GM21528 (cell line): Measurements from ENCODE around the gene SENP2.
A peak's percentile ranks its signal among the peaks of the same experiment; 100 is the strongest.
"Not testable (repeated sequence)": the region's sequence is repeated elsewhere in the genome, so short reads cannot be mapped to it uniquely, and the experiment has no call there.

ENCODE experiments used
- ATAC-seq: cut with Tn5 transposase; IDR thresholded peaks from one replicate; pipeline ENCODE4 v1.9.1; 2021; ENCODE audit warnings: mild to moderate bottlenecking, moderate library complexity; ENCODE audit not compliant: unreplicated experiment, low FRiP score

SENP2 gene

GRCh38 chr3:185584686-185585085 lies 1.4 kb upstream of the SENP2 start:
- ATAC-seq, result no peak

- ATAC-seq, result no peak
Observed at GRCh38 chr3:185585518-185585858, 607 bp upstream of the SENP2 start.

GRCh38 chr3:185586686-185587039 lies 568 bp downstream of the SENP2 start:
- ATAC-seq, result no peak

- ATAC-seq, result no peak
Observed at GRCh38 chr3:185594073-185594472, 8.0 kb downstream of the SENP2 start.

- peak; percentile 73 for ATAC-seq
Observed at GRCh38 chr3:185595526-185595925, 9.4 kb downstream of the SENP2 start.

GRCh38 chr3:185605566-185605965 lies 19.5 kb downstream of the SENP2 start:
- no peak for ATAC-seq

- no peak for ATAC-seq
Observed at GRCh38 chr3:185606196-185606595, 20.1 kb downstream of the SENP2 start.

- no peak for ATAC-seq
Observed at GRCh38 chr3:185613016-185613415, 26.9 kb downstream of the SENP2 start.

- no peak for ATAC-seq
Observed at GRCh38 chr3:185623939-185624665, 38.0 kb downstream of the SENP2 start.

- no peak for ATAC-seq
Observed at GRCh38 chr3:185625784-185626183, 39.7 kb downstream of the SENP2 start.

- no peak for ATAC-seq
Observed at GRCh38 chr3:185629554-185630181, 43.6 kb downstream of the SENP2 start.

- no peak for ATAC-seq
Observed at GRCh38 chr3:185630182-185630622, 44.1 kb downstream of the SENP2 start.

- no peak for ATAC-seq
Observed at GRCh38 chr3:185631108-185631507, 45.0 kb downstream of the SENP2 start.

- no peak for ATAC-seq
Observed at GRCh38 chr3:185631508-185632206, 45.6 kb downstream of the SENP2 start.

GRCh38 chr3:185632996-185633395 lies 46.9 kb downstream of the SENP2 start:
- ATAC-seq, result no peak

GRCh38 chr3:185637388-185637787 lies 51.3 kb downstream of the SENP2 start:
- no peak for ATAC-seq

GRCh38 chr3:185638651-185639050 lies 52.6 kb downstream of the SENP2 start:
- not testable (repeated sequence) for ATAC-seq

GRCh38 chr3:185639632-185640206 lies 53.6 kb downstream of the SENP2 start:
- no peak for ATAC-seq

- no peak for ATAC-seq
Observed at GRCh38 chr3:185640308-185640707, 54.2 kb downstream of the SENP2 start.

GRCh38 chr3:185645191-185645590 lies 59.1 kb downstream of the SENP2 start:
- not testable (repeated sequence) for ATAC-seq

- no peak for ATAC-seq
Observed at GRCh38 chr3:185645596-185646381, 59.7 kb downstream of the SENP2 start.
